Peyer's patch (tissue), 4 donors: ENCODE measurements around the gene LTF. TPM values are rescaled to one million over a fixed set of nuclear protein-coding genes. Genes with fewer than 3 reads are reported as not detected.

Experiments used
- DNase-seq, 3 donors: peaks; one replicate each; pipeline ENCODE4 v3.0.0-alpha.2; 2017 to 2019
- H3K27ac ChIP-seq, 4 donors: fragments of 200-600 bp; sonication (generic); one replicate each; pipeline ENCODE4 v1.5.1; 2016 to 2019
- H3K27me3 ChIP-seq, 2 donors: fragments of 200-600 bp; sonication (generic); one replicate each; pipeline ENCODE4 v1.5.1; 2019
- H3K36me3 ChIP-seq, 3 donors: fragments of 200-600 bp; sonication (generic); one replicate each; pipeline ENCODE4 v1.5.1; 2016 to 2019
- H3K4me1 ChIP-seq, 4 donors: fragments of 200-600 bp; sonication (generic); one replicate each; pipeline ENCODE4 v1.5.1; 2016 to 2019
- H3K4me3 ChIP-seq, 4 donors: fragments of 200-600 bp; sonication (generic); 1 replicate in 3 of 4; 2 replicates in 1 of 4; pipeline ENCODE4 v1.5.1; 2016 to 2019; ENCODE audit warnings: mild to moderate bottlenecking in 1 of 4
- H3K9me3 ChIP-seq, 4 donors: fragments of 200-600 bp; sonication (generic); one replicate each; pipeline ENCODE4 v1.5.1; 2016 to 2019; ENCODE audit warnings: mild to moderate bottlenecking in 1 of 4
- CTCF ChIP-seq, 6 experiments: fragments of 450-650 bp in 4 of 6; fragments of 200-600 bp in 2 of 6; sonication (generic) in 1 of 6; IDR thresholded peaks; one replicate each; pipeline ENCODE4 v1.5.1; 2017 to 2019; ENCODE audit warnings: antibody characterized with exemption in 6 of 6, mild to moderate bottlenecking in 3 of 6, moderate library complexity in 1 of 6
- POLR2A ChIP-seq, 2 donors: fragments of 450-650 bp; IDR thresholded peaks; one replicate each; pipeline ENCODE4 v1.5.1; 2017; ENCODE audit warnings: antibody characterized with exemption in 2 of 2, mild to moderate bottlenecking in 2 of 2, moderate library complexity in 2 of 2
- total RNA-seq, 4 donors: library from RNA; depleted of rRNA; stranded (reverse); fragments of >200 nt; gene quantifications; one replicate each; pipeline ENCODE4 v1.1.0, GENCODE V29; 2016

The LTF gene
- total RNA-seq, 4 donors from 2014 or later: 0.38 to 12.4 (median 1.1) TPM; not detected in 1

- no peak overlapping the region for H3K27ac ChIP-seq
- H3K9me3 ChIP-seq: no peaks in the 10 kb centered on the region
- no peak for DNase-seq
- no peaks in the 10 kb centered on the region for H3K36me3 ChIP-seq
- no peak overlapping the region for H3K4me3 ChIP-seq
- TF ChIP-seq CTCF (IDR thresholded peaks at IDR 0.05) (no peak), POLR2A (IDR thresholded peaks at IDR 0.05) (no peak)
- H3K27me3 ChIP-seq: no peaks in the 10 kb centered on the region
- H3K4me1 ChIP-seq: peaks cover 0 to 7% (median 0%) of the 10 kb centered on the region in 4 donors
Measured at GRCh38 chr3:46420931-46421330, 43.8 kb downstream of the LTF start.

GRCh38 chr3:46419816-46420215, 44.9 kb downstream of the LTF start:
- H3K36me3 ChIP-seq: no peaks in the 10 kb centered on the region
- no peak for DNase-seq
- H3K27ac ChIP-seq: no peak overlapping the region
- TF ChIP-seq POLR2A (IDR thresholded peaks at IDR 0.05): no peak
- H3K27me3 ChIP-seq: no peaks in the 10 kb centered on the region
- peaks cover 0 to 10% (median 0%) of the 10 kb centered on the region in 4 donors for H3K4me1 ChIP-seq
- H3K4me3 ChIP-seq: no peak overlapping the region
- no peaks in the 10 kb centered on the region for H3K9me3 ChIP-seq

- H3K36me3 ChIP-seq: no peaks in the 10 kb centered on the region
- no peak overlapping the region for H3K27ac ChIP-seq
- no peak for DNase-seq
- H3K4me3 ChIP-seq: no peak overlapping the region
- H3K27me3 ChIP-seq: no peaks in the 10 kb centered on the region
- no peaks in the 10 kb centered on the region for H3K9me3 ChIP-seq
- TF ChIP-seq POLR2A (IDR thresholded peaks at IDR 0.05) (no peak), CTCF (IDR thresholded peaks at IDR 0.05) (no peak)
- H3K4me1 ChIP-seq: peaks cover 0 to 10% (median 0%) of the 10 kb centered on the region in 4 donors
Measured at GRCh38 chr3:46417841-46418611, 46.7 kb downstream of the LTF start.

GRCh38 chr3:46416811-46417510, 47.7 kb downstream of the LTF start:
- TF ChIP-seq POLR2A (IDR thresholded peaks at IDR 0.05) (no peak), CTCF (IDR thresholded peaks at IDR 0.05) (no peak)
- no peaks in the 10 kb centered on the region for H3K27me3 ChIP-seq
- H3K27ac ChIP-seq: peak overlapping the region in 1 of 4 donors; percentile 28
- H3K9me3 ChIP-seq: no peaks in the 10 kb centered on the region
- H3K4me1 ChIP-seq: peaks cover 0 to 10% (median 0%) of the 10 kb centered on the region in 4 donors
- H3K4me3 ChIP-seq: no peak overlapping the region
- DNase-seq: no peak
- H3K36me3 ChIP-seq: no peaks in the 10 kb centered on the region

GRCh38 chr3:46416125-46416810, 48.4 kb downstream of the LTF start:
- no peak for DNase-seq
- Histone ChIP-seq H3K9me3 (no peaks in the 10 kb centered on the region), H3K27ac (peak overlapping the region in 1 of 4 donors; percentile 28), H3K36me3 (no peaks in the 10 kb centered on the region), H3K27me3 (no peaks in the 10 kb centered on the region), H3K4me1 (peaks cover 0 to 10% (median 0%) of the 10 kb centered on the region in 4 donors), H3K4me3 (no peak overlapping the region)
- no peak for TF ChIP-seq CTCF (IDR thresholded peaks at IDR 0.05)
- no peak for TF ChIP-seq POLR2A (IDR thresholded peaks at IDR 0.05)
